K562 (cell line): Measurements from ENCODE around the gene IFI6. TPM values are rescaled to one million over a fixed set of nuclear protein-coding genes. Genes with fewer than 3 reads are reported as not detected.

Source experiments
- CREBBP ChIP-seq: IDR thresholded peaks from one replicate; pipeline ENCODE4 v1.6.1; 2012; ENCODE audit warnings: low read depth, mild to moderate bottlenecking, control low read depth, inconsistent platforms, low read length
- MEIS2 ChIP-seq: fragments of 450-650 bp; IDR thresholded peaks from 2 replicates; pipeline ENCODE4 v1.6.1; 2014; ENCODE audit warnings: mild to moderate bottlenecking; ENCODE audit not compliant: partially characterized antibody
- MGA ChIP-seq: fragments of 450-650 bp; IDR thresholded peaks from 2 replicates; pipeline ENCODE4 v1.6.1; 2016; ENCODE audit warnings: mild to moderate bottlenecking, moderate library complexity
- NFE2L1 ChIP-seq: fragments of 450-650 bp; IDR thresholded peaks from 2 replicates; pipeline ENCODE4 v1.6.1; 2016; ENCODE audit warnings: missing genetic modification characterization, low read depth, mild to moderate bottlenecking, missing compliant biosample characterization, moderate library complexity, borderline replicate concordance
- PRDM10 ChIP-seq: fragments of 450-650 bp; IDR thresholded peaks from 2 replicates; pipeline ENCODE4 v1.6.1; 2018; ENCODE audit not compliant: partially characterized antibody
- ZNF311 ChIP-seq: fragments of 250-450 bp; sonication (Bioruptor Pico); IDR thresholded peaks from 2 replicates; pipeline ENCODE4 v1.4.0; 2020; ENCODE audit warnings: mild to moderate bottlenecking, moderate library complexity
- polyA plus RNA-seq, 8 experiments: library from polyadenylated mRNA; depleted of rRNA in 4 of 8; stranded (reverse) in 5 of 8; unstranded in 3 of 8; fragments of >200 nt; fragmentation: Nextera tagmentation in 2 of 8; fragmentation: Illumina TruSeq in 1 of 8; extraction: Ambion mirVana in 2 of 8; extraction: Trizol in 1 of 8; gene quantifications; 2 replicates each; pipeline versions ENCODE4 v1.2.1 to v1.2.3, GENCODE V29; 2011 to 2014; ENCODE audit warnings: inconsistent platforms in 1 of 8, missing spikeins in 1 of 8
- total RNA-seq, 7 experiments: library from RNA; depleted of rRNA in 6 of 7; stranded (reverse); fragments of >200 nt in 6 of 7; fragmentation: Illumina TruSeq in 2 of 7; extraction: Trizol in 2 of 7; gene quantifications; 2 replicates each; pipeline versions ENCODE4 v1.2.1 to v1.2.3, GENCODE V29; 2011 to 2021; ENCODE audit warnings: low replicate concordance in 1 of 7
- TF ChIP-seq, protein P1 (sequence below): fragments of 450-650 bp; IDR thresholded peaks from 2 replicates; pipeline ENCODE4 v1.6.1; 2014; ENCODE audit warnings: low read depth, mild to moderate bottlenecking, moderate library complexity, borderline replicate concordance

Gene IFI6
- total and polyA plus RNA-seq, 9 of the 15 experiments (the other 6 are each of a cell fraction or from before 2014, with no cell fraction given): 0.17 to 4.5 (median 2.2) TPM

GRCh38 chr1:27650539-27651175 is 21.3 kb downstream of the IFI6 start (continued):
- TF ChIP-seq PRDM10 (peak; percentile 94), NFE2L1 (tag) (no peak), ZNF311 (CRISPR knock-in tag) (no peak), CREBBP (no peak), MGA (peak; percentile 81), MEIS2 (peak; percentile 43)
- TF ChIP-seq, protein P1, sequence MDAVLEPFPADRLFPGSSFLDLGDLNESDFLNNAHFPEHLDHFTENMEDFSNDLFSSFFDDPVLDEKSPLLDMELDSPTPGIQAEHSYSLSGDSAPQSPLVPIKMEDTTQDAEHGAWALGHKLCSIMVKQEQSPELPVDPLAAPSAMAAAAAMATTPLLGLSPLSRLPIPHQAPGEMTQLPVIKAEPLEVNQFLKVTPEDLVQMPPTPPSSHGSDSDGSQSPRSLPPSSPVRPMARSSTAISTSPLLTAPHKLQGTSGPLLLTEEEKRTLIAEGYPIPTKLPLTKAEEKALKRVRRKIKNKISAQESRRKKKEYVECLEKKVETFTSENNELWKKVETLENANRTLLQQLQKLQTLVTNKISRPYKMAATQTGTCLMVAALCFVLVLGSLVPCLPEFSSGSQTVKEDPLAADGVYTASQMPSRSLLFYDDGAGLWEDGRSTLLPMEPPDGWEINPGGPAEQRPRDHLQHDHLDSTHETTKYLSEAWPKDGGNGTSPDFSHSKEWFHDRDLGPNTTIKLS: peak; percentile 41; the same call in 1 of the 2 replicates
